Kasumi-1 (cell line): ENCODE data around the gene SAPCD2.
A peak's percentile ranks its signal among the peaks of the same experiment; 100 is the strongest.
"Not testable (repeated sequence)": the region's sequence is repeated elsewhere in the genome, so short reads cannot be mapped to it uniquely, and the experiment has no call there.

Experiments
- DNase-seq, 2 experiments: peaks; one replicate each; lab custom pipeline; 2025; lab: John Stamatoyannopoulos, UW

Gene SAPCD2

DNA sequence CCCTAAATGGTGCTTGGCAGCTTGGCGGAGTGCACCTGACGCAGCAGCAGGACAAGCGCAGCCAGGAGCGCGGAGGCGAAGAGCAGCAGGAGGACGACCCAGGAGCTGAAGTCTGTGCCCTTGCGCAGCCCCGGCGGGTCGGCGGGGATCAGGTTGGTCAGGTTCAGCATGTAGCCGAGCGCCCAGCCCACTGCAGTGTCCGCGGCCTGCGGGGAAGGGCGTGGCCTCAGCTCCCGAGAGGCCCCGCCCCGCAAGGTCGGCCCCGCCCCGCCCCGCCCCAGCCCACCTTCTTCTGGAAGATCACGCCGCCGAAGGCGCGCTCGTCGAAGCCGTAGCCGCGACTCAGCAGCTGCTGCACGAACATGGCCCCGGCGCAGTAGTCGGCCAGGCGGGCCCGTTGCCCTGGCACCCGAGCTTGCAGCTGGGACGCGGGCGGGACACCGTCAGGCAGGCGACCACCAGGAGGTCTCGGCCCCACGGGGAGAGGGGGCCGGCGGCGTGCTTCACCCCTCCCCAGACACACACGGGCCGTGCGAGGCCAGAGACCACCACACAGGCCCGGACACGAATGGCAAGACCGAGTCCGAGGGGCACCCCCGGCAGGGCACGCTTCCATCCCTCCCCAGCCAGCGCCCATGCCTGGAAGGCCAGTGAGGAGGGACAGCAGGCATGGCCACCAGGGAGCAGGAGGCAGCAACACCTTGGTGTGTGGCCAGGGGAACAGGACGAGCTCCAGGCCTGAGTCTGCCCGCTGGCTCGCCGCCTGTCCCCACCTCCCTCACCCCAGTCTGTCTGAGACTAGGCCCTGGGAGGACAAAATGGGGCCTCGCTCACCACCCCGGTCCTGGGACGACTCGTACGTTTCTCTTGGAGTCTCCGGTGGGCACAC, 21.5 kb downstream of the SAPCD2 start:
- DNase-seq, result no peak

DNA sequence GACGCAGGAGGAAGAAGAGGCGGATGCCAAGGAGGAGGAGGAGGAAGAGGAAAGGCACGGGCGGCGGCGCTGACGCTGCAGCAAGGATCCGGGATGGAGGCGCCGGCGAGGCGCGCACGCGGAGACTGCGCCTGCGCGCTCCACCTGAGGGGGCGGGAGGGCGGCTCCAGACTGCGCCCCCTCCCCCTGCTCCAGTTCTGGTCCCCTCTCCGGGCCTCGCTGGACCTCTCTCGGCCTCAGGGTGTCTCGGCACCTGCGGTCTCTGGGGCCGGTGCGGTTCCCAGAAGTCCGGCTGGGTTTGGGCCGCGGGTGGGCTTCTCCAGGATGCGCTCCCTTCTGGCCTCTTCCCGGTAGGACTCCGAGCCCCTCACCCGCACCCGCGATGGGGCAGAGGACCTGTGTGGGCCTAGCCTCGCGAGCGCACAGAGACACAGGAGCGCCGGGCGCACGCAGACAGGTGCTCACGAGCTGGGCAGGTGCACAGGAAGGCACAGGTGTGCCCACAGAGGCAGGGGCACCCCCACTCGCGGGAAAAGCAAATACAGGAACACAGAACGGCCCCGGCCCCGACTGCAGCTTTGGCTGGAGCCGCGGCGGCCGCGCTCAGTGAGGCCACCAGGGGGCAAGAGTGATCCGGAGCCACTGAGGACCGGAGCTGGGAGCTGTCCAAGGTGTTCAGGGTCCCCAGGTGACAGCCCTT, 24.1 kb downstream of the SAPCD2 start, which contains the start of gene NPDC1:
Gene NPDC1 (minus strand): TSS at position 90 of the 700 bp plus-strand sequence. CDS start 188 bp downstream, outside the sequence.
- DNase-seq, result peak; percentile 60 to 71

DNA sequence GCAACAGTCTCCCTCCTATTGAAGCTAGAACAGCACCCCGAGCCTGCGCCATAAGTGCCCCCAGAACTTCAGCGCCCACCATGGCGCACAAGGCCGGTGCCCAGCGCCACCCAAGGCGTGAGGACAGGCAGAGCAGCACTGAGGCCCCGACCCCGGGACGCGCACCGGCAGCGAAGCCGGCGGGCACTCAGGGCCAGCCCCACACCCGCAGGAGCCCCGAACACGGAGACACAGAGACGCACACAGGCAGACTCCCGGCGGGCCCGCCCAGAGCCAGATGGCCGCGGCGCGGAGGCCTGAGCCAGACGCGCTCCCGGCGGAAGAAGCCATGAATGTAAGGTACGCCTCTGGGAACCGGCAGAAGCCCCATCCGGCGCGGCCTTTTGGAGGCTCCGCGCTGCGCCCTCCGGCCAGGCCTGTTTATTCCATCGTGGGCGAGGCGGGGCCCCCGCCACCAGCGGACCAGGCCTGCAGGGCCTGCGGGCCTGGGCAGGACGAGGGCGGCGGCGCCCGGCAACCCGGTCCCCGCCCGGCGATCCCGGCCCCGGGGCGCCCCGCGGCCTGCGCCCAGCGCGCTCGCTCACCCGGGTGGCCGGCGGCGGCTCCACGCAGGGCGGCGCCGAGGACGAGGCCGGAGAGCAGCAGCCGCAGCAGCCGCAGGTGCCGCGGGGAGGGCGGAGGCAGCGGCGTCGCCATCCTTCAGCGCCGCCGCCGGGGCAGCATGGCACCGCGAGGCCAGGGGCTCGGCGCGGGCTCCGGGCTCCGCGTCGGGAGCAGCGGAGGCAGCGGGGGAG, 24.9 kb downstream of the SAPCD2 start:
- no peak for DNase-seq

DNA sequence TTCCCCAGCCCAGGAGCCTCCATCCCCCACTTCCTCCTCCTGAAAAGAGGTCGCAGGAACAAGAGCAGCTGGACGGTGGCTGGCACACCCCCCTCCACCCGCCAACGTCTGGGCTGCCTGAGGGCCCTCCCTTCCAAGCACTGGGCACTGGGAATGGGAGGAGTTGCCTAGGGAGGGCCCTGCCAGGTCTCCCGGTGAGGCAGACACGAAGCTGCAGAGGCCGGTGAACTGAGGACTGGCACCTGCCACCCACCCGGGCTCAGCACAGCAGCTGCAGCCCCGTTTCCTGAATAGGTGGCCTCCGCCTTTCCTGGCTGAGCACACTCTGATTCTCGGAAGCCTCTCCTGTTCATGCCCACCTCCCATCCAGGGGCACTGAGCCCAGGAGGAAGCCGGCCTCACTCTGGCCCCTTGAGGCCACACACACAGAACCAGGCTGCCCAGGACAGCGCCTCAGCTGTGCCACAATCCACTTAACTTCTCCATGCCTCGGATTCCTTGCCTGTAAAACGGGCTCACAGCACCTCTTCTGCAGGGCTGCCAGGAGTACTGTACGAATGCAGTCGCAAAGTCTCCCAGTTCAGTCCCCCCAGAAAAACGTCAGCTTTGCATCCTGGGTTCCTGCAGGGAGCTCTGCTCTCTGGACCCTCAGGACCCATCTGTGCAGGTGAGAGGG, 25.7 kb downstream of the SAPCD2 start:
- no peak for DNase-seq

DNA sequence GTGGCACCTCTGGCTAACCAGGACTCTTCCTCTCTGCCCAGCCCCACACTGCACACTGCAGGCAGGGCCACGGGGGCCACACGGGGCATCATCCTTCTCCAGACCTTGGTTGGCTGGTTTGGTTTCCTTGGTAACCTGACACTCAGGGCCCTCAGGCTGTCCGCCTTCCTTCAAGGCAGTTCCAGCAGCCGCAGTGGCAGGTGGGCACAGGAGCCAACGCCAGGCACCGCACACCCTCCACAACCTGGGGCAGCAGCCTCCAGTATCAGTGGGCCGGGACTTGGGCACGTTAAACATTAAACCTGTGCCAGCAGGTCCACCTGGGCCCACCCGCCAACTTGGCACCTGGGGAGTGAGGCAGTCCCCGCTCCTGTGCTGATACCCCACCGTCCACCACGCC, 26.3 kb downstream of the SAPCD2 start:
- no peak for DNase-seq

DNA sequence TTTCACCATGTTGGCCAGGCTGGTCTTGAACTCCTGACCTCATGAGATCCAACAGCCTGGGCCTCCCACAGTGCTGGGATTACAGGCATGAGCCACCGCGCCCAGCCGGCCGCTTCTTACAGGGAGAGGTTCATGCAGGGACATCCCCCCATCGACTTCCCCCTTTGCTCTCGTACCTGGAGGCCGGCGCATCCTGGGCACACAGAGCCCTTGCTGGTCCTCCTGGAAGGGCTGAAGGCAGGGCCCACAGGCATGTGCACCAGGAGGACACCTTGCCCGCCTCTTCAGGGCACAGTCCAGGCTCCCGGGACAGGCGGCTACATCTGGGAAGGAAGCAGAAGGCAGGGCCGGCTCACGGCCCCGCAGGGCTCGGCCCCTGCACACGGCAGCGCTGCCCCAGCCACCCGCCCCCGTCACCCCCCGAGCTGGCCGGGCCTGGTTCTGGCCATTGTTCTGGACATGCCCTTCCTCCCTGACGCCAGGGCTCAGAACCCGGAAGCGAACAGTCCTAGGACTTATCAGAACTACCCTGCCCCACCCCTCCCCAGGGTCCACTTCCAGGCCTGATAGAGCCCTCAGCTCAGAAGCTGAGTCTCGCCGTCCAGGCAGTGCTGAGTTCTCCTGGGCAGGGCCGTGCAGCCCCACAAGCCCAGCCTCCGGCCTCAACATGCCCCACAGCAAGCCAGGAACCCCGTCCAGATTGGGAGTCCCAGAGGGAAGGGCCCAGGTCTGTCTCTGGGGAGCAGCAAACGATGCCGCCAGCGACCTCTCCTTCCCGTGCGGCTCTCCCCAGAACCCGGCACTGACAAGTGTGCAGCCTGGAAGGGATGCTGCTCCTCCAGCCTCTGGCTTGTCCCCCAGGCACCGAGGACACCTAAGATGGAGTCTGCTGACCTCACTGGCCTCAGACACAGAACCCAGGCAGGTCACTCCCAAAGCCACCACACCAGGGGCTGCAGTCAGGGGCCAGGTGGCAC, 27.3 kb downstream of the SAPCD2 start:
- no peak for DNase-seq

DNA sequence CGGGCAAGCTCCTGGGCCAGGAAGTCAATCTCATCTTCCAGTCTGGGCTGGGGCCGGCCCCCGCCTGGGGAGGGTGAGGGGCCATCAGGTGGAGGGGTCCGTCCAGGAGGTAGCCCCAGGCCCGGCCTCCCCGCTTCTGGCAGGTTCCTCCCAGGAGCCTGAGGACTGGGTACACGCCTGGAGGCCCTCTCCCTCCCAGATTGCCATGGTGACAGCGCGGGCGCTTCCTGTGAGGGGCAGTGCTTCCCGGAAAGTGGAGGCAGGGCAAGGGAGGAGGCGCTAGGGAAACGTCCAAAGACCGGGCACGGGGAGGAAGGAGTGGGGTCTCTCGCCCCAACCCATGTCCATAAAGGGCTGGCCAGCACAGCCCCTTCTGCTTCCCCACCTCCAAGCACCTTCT, 29.2 kb downstream of the SAPCD2 start:
- DNase-seq, result no peak

DNA sequence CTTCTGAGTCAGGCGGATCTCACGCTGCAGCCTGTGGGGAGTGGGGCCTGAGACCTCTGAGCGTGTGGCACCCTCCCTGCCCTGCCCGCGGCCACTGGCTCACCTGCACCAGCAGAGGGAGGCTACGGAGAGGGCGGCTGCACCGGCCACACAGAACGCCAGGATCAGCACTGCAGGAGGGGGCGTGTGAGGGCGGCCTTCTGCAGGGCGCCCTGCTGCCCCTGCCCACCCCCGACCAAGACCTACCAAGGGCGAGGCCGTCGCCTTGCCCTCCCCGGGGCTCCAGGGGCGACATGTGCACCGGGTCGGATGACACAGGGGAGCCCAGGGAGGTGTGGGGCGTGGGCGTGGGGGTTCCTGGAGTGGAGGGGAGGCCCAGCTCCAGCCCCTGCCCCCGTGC, 29.8 kb downstream of the SAPCD2 start:
- no peak for DNase-seq

DNA sequence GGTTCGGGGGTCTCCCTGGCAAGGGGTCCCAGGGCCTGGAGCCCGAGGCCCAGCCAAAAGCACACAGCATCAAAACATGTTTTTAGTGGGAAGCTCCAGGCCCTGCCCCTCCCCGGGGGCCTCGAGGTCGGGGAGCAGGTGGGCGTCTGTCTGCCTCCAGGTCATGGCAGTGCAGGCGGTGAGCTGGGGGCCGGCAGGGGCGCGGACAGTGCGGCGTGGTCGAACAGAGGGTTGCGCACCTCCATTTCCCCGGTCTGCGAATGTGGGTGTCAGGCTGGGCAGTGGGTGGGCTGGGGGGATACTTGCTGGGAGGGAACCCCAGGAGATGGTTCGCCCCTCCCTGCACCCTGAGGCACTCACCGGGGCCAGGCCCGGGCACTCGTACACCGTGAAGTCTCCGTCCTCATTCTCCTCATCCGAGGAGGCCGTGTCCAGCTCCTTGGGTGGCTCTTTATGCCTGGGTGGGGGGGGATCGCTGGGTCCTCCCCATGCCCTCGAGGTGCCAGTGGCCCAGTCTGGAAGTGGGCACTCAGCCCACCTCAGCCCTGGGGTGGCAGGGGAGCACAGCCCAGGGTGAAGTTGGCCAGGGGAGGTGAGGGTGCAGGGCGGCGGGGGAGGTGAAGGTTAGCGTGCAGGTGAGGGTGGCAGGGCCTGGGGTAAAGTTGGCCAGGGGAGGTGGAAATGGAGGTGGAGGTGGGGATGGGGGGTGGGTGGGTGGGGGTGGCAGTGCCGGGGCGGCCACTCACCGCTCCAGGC, 30.6 kb downstream of the SAPCD2 start:
- DNase-seq, result no peak

DNA sequence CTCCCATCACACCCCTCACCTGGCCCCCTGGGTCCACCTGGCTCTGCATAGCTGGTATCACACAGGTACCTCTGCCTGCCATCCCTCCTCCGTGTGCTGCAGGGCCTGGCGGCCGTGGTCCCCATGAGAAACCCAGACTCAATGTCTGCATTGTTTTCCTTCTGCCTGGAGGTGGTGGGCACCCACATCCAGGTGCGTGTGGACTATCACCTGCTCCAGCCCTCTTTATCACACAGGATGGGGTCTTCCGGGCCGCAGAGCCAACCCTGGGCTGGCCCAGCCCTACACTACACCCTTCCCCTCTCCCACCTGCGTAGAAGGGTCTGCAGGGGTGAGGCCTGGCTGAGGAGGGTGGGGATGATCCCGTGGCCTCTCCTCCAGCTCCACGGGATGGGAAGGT, 31.4 kb downstream of the SAPCD2 start:
- no peak for DNase-seq

DNA sequence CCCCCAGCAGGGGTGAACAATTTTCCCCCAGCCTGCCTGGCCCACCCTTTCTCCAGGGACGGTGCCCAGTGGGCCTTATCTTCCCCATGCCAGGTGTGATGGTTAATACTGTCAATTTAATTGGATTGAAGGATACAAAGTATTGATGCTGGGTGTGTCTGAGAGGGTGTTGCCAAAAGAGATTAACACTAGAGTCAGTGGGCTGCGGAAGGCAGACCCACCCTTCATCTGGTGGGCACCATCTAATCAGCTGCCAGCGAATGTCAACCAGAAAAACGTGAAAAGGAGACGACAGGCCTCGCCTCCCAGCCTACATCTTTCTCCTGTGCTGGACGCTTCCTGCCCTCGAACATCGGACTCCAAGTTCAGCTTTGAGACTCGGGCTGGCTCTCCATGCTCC, 32.9 kb downstream of the SAPCD2 start:
- no peak for DNase-seq

DNA sequence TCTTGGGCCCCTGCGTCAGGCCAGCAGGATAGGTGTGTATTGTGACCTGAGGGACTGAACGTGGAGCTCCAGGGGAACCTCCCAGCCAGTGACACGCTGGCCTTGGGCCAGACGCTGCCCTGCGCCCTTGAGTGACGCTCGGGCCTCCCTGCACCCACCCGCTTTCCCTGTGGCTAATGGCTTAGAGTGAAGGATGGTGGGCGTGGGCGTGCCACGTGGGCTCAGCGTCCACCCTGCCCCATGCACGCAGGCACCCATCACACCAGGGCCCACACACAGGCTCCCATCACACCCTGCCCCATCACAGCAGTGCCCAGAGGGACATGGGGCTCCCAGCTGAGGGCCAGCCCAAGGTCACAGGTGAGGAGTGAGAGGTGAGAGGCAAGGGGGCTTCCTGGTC, 33.3 kb downstream of the SAPCD2 start:
- DNase-seq, result no peak

DNA sequence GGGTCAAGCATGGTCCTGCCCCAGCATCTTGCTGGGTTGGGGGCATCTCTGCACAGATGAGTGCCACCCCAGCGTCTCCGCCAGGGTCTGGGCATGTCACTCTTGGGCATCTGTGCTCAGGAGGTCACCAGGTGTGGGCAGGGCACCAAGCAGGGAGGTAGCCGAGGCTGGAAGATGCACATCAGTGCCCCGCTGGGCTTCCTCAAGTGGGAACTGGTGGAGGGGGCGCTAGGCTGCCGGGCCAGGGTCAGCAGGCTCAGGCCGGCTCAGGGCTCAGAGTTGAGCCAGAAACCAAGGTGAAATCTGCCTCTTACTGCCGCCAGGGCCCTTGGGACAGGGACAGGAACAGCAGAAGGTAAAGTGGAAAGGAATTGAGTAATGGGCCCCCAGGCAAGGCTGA, 34.4 kb downstream of the SAPCD2 start:
- DNase-seq, result no peak

DNA sequence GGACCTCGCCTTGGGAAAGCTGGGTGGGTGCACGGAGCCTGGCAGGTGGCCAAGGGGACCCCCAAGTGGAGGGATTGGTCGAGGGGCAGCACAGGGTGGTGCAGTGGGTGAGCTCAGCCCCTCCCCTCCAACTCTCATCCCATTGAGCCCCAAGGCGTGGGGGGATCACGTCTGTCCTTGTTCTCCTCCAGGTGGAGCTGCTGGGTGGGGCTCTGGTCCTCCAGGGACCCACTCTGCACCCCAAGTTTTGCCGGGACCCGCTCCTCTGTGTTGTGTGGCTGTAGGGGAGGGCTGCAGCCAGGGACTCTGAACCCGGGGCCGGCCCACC, 34.9 kb downstream of the SAPCD2 start:
- DNase-seq, result no peak

DNA sequence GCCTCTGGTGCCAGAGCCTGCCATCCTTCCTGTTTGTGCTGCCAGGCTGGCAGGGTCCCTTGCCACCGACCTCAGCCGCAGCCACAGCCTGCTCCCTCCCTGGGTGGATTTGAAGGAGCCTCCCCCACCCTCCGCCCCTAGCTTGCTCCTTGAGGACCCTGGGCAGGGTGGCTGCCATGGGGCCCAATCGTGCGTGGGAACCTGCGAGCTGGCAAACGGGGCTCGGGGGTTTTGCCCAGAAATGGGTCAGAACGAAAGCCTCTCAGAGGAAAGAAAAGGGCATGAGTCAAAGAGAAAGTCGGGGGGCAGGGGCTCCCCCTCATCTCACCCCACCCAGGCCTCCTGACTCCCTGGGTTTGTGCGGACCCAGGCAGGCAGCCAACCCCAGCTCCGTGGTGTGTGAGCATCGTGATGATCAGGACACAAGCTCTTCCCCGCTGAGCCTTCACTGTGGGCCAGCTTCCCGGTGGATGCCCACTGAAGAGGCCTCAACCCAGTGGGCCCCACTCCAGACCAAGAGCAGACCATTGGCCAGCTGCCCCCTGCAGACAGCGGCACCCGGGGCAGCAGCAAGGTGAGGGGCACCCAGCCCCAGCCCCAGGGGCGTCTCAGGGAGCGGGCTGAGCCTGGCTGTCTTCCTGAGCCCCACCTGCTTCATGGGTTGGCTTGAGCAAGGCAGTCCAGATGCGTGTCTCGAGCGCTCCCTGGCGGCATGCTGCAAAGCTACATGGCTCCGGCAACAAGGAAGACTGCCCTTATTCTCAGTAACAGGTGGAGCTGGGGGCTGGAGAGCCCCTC, 35.4 kb downstream of the SAPCD2 start:
- peak; percentile 89 to 92 for DNase-seq

DNA sequence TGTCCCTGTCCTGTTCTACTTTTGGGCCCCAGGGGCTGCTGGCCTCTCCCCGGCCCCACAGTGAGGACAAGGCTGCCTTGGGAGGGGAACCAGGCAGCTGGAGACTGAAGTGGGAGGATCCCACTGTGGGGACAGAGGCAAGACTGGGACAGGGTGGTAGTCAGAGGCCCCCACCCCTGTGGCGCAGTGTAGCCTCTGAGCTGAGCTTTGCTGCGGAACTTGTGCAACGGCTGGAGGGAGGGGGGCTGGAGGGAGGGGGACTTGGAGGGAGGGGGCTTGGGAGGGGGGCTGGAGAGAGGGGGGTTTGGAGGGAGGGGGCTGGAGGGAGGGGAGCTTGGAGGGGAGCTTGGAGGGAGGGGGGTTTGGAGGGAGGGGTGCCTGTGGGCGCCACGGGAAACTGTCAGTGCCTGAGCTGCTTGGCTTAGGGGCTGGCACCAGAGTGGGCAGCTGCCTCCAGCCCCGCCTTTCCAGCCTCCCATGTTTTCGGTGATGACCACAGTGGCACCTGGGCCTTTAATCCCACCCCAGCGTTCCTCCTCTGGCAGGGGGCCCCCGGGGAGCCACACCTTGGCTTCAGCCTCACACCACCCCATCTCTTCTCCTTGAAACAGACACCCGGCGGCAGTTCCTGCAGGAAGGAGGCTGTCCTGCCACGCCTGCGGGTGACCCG, 36.2 kb downstream of the SAPCD2 start:
- DNase-seq, result peak; percentile 45 to 61

DNA sequence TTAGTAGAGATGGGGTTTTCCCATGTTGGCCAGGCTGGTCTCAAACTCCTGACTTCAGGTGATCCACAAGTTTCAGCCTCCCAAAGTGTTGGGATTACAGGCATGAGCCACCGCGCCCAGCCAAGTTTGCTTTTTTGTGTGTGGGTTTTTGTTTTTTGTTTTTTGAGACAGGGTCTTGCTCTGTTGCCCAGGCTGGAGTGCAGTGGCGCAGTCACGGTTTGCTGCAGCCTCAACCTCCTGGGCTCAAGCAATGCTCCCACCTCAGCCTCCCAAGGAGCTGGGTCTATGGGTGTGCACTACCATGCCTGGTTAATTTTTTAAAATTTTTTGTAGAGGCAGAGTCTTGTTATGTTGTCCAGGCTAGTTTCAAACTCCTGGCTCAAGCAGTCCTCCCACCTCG, 36.9 kb downstream of the SAPCD2 start:
- DNase-seq, result not testable (repeated sequence)

DNA sequence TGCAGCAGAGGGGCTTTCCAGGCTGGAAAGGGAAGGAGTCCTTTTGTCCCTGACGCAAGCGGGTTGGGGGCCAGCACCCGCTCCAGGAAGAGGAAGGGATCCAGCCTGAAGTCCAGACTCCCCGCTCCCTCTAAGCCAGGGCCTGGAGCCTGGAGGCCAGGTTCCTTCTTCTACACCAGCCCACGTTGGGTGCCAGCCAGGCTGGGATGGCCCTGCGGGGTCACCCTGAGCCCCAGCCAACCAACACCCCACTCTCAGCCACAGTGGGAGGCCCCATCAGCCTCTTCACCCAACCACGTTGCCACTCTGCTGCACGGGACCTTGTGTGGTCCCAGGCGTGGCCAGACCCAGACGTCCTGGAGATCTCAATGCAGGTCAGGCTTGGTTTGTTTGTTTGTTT, 37.5 kb downstream of the SAPCD2 start:
- no peak for DNase-seq
